ENCODE data around the gene NUDT22.

GRCh38 chr11:64216879-64217278, 9.2 kb upstream of the NUDT22 start:
- TF ChIP-seq TAF1 (IDR thresholded peaks at IDR 0.05; ENCODE audit: low read depth) (no peak), CTCF (IDR thresholded peaks at IDR 0.05; ENCODE audit: poor library complexity, severe bottlenecking) (no peak), EP300 (conservative IDR thresholded peaks at IDR 0.05; ENCODE audit: poor library complexity, severe bottlenecking) (no peak), REST (IDR thresholded peaks at IDR 0.05; ENCODE audit: borderline replicate concordance) (no peak), POLR2AphosphoS5 (IDR thresholded peaks at IDR 0.05) (no peak), RAD21 (conservative IDR thresholded peaks at IDR 0.05) (no peak)

Data from neural cell (in vitro differentiated cells).